Thymus (tissue), 11 donors: ENCODE data around the gene COBL. TPM values are rescaled to one million over a fixed set of nuclear protein-coding genes. Genes with fewer than 3 reads are reported as not detected.

ENCODE experiments used
- DNase-seq, 9 donors: peaks; one replicate each; pipeline ENCODE4 v3.0.0-alpha.2; 2013; ENCODE audit warnings: low spot score in 9 of 9, low read depth in 6 of 9, missing footprints in 1 of 9
- H3K27ac ChIP-seq, 2 donors: one replicate each; pipeline ENCODE4 v1.5.1; 2013; ENCODE audit warnings: control low read depth in 1 of 2, low read depth in 1 of 2, low read length in 1 of 2, mild to moderate bottlenecking in 1 of 2, moderate library complexity in 1 of 2
- H3K27me3 ChIP-seq, 2 donors: one replicate each; pipeline ENCODE4 v1.5.1; 2013; ENCODE audit warnings: low read length in 1 of 2; ENCODE audit not compliant: control insufficient read depth in 2 of 2, insufficient read depth in 1 of 2
- H3K36me3 ChIP-seq, 2 donors: one replicate each; pipeline ENCODE4 v1.5.1; 2013; ENCODE audit warnings: low read length in 1 of 2, mild to moderate bottlenecking in 1 of 2, moderate library complexity in 1 of 2; ENCODE audit not compliant: control insufficient read depth in 2 of 2, insufficient read depth in 2 of 2
- H3K4me1 ChIP-seq, 2 donors: one replicate each; pipeline ENCODE4 v1.5.1; 2013; ENCODE audit warnings: low read length in 2 of 2; ENCODE audit not compliant: control insufficient read depth in 2 of 2, insufficient read depth in 2 of 2
- H3K4me3 ChIP-seq, 2 donors: one replicate each; pipeline ENCODE4 v1.5.1; 2013; ENCODE audit warnings: low read length in 2 of 2, control low read depth in 1 of 2, mild to moderate bottlenecking in 1 of 2
- H3K9me3 ChIP-seq, 2 donors: one replicate each; pipeline ENCODE4 v1.5.1; 2013; ENCODE audit warnings: low read length in 1 of 2, mild to moderate bottlenecking in 1 of 2; ENCODE audit not compliant: control insufficient read depth in 2 of 2, insufficient read depth in 1 of 2
- WGBS: extraction: QIAGEN DNeasy Blood & Tissue Kit; methylation state at CpG from one replicate; pipeline ENCODE4 v1.1.7; 2013; 5-methylcytosine and 5-hydroxymethylcytosine counted together
- polyA plus RNA-seq: library from polyadenylated mRNA; stranded (reverse); fragments of 200-250 nt; gene quantifications from one replicate; pipeline ENCODE4 v1.2.3, GENCODE V29; 2013
- total RNA-seq: library from RNA; stranded (reverse); fragments of 120-200 nt; gene quantifications from one replicate; pipeline ENCODE4 v1.2.4, GENCODE V29; 2013
- donor health status: healthy.

COBL gene
- total and polyA plus RNA-seq, 2 donors = 0.66 to 2.0 TPM

GRCh38 chr7:51080622-51081269, 235.9 kb downstream of the COBL start:
- H3K9me3 ChIP-seq = no peaks in the 10 kb centered on the region
- no peak overlapping the region for H3K27ac ChIP-seq
- no peak for DNase-seq
- no peaks in the 10 kb centered on the region for H3K36me3 ChIP-seq
- no peaks in the 10 kb centered on the region for H3K27me3 ChIP-seq
- 91% methylated on average over 12 of the region's 12 CpGs for WGBS
- no peak overlapping the region for H3K4me3 ChIP-seq
- peaks cover 6% of the 10 kb centered on the region in 2 donors for H3K4me1 ChIP-seq

- H3K27ac ChIP-seq = no peak overlapping the region
- no peaks in the 10 kb centered on the region for H3K27me3 ChIP-seq
- H3K9me3 ChIP-seq = no peaks in the 10 kb centered on the region
- peaks cover 6 to 7% of the 10 kb centered on the region in 2 donors for H3K4me1 ChIP-seq
- DNase-seq = no peak
- 96% methylated on average over 6 of the region's 6 CpGs for WGBS
- no peaks in the 10 kb centered on the region for H3K36me3 ChIP-seq
- no peak overlapping the region for H3K4me3 ChIP-seq
These were observed 236.4 kb downstream of the COBL start for GRCh38 chr7:51080216-51080615.

GRCh38 chr7:51079494-51079893, 237.1 kb downstream of the COBL start:
- no peaks in the 10 kb centered on the region for H3K27me3 ChIP-seq
- H3K36me3 ChIP-seq = no peaks in the 10 kb centered on the region
- no peak overlapping the region for H3K27ac ChIP-seq
- no peaks in the 10 kb centered on the region for H3K9me3 ChIP-seq
- DNase-seq = peak in 1 of 9 donors; percentile 14
- H3K4me3 ChIP-seq = no peak overlapping the region
- H3K4me1 ChIP-seq = peaks cover 6 to 7% of the 10 kb centered on the region in 2 donors
- 77% methylated on average over 4 of the region's 4 CpGs for WGBS

GRCh38 chr7:51078653-51079052, 238.0 kb downstream of the COBL start:
- Histone ChIP-seq H3K9me3 (no peaks in the 10 kb centered on the region), H3K4me1 (peaks cover 6 to 7% of the 10 kb centered on the region in 2 donors), H3K36me3 (no peaks in the 10 kb centered on the region), H3K4me3 (no peak overlapping the region), H3K27ac (no peak overlapping the region), H3K27me3 (no peaks in the 10 kb centered on the region)
- 99% methylated on average over 5 of the region's 5 CpGs for WGBS
- no peak for DNase-seq

- peaks cover 6 to 7% of the 10 kb centered on the region in 2 donors for H3K4me1 ChIP-seq
- H3K9me3 ChIP-seq = no peaks in the 10 kb centered on the region
- no peaks in the 10 kb centered on the region for H3K36me3 ChIP-seq
- DNase-seq = no peak
- 98% methylated on average over 3 of the region's 3 CpGs for WGBS
- H3K27me3 ChIP-seq = no peaks in the 10 kb centered on the region
- H3K27ac ChIP-seq = no peak overlapping the region
- no peak overlapping the region for H3K4me3 ChIP-seq
These were observed 238.6 kb downstream of the COBL start for GRCh38 chr7:51077987-51078370.

- WGBS = 83% methylated on average over 3 of the region's 3 CpGs
- H3K36me3 ChIP-seq = no peaks in the 10 kb centered on the region
- no peaks in the 10 kb centered on the region for H3K9me3 ChIP-seq
- no peak overlapping the region for H3K4me3 ChIP-seq
- H3K4me1 ChIP-seq = peaks cover 6 to 7% of the 10 kb centered on the region in 2 donors
- H3K27ac ChIP-seq = no peak overlapping the region
- no peak for DNase-seq
- H3K27me3 ChIP-seq = no peaks in the 10 kb centered on the region
These were observed 239.2 kb downstream of the COBL start for GRCh38 chr7:51077316-51077986.

GRCh38 chr7:51075681-51076580, 240.7 kb downstream of the COBL start:
- H3K27ac ChIP-seq = peak overlapping the region; percentile 10 to 79
- no peak overlapping the region for H3K4me3 ChIP-seq
- WGBS = 57% methylated on average over 11 of the region's 11 CpGs
- H3K36me3 ChIP-seq = no peaks in the 10 kb centered on the region
- peak in 8 of 9 donors; percentile 9 to 73 (median 37) for DNase-seq
- H3K27me3 ChIP-seq = no peaks in the 10 kb centered on the region
- no peaks in the 10 kb centered on the region for H3K9me3 ChIP-seq
- H3K4me1 ChIP-seq = peaks cover 6 to 7% of the 10 kb centered on the region in 2 donors

GRCh38 chr7:51073171-51073570, 243.4 kb downstream of the COBL start:
- H3K4me3 ChIP-seq = no peak overlapping the region
- peaks cover 6 to 7% of the 10 kb centered on the region in 2 donors for H3K4me1 ChIP-seq
- WGBS = 90% methylated on average over 8 of the region's 8 CpGs
- H3K27ac ChIP-seq = no peak overlapping the region
- H3K9me3 ChIP-seq = no peaks in the 10 kb centered on the region
- no peaks in the 10 kb centered on the region for H3K36me3 ChIP-seq
- no peak for DNase-seq
- H3K27me3 ChIP-seq = no peaks in the 10 kb centered on the region

- H3K4me3 ChIP-seq = no peak overlapping the region
- H3K4me1 ChIP-seq = peaks cover 6 to 7% of the 10 kb centered on the region in 2 donors
- no peak overlapping the region for H3K27ac ChIP-seq
- no peaks in the 10 kb centered on the region for H3K27me3 ChIP-seq
- H3K36me3 ChIP-seq = no peaks in the 10 kb centered on the region
- DNase-seq = peak in 1 of 9 donors; percentile 12
- H3K9me3 ChIP-seq = no peaks in the 10 kb centered on the region
- 85% methylated on average over 2 of the region's 2 CpGs for WGBS
These were observed 244.3 kb downstream of the COBL start for GRCh38 chr7:51072281-51072680.
